GM23338 (cell line): Measurements from ENCODE around the gene TOM1L2.
"Not testable (repeated sequence)": the region's sequence is repeated elsewhere in the genome, so short reads cannot be mapped to it uniquely, and the experiment has no call there.

ENCODE experiments used
- CTCF ChIP-seq, 2 experiments: fragments of 200-600 bp in 1 of 2; sonication (generic) in 1 of 2; conservative IDR thresholded peaks; 2 replicates each; pipeline versions ENCODE4 v1.5.1 to v1.6.1; 2016 to 2017; ENCODE audit warnings: antibody characterized with exemption in 2 of 2, low read depth in 2 of 2, mild to moderate bottlenecking in 2 of 2, moderate library complexity in 1 of 2
- POLR2AphosphoS5 ChIP-seq: IDR thresholded peaks from 2 replicates; pipeline ENCODE4 v1.6.1; 2016; ENCODE audit warnings: antibody characterized with exemption, low read depth

- TF ChIP-seq POLR2AphosphoS5; CTCF (conservative IDR thresholded peaks at IDR 0.05; ENCODE audit: low read depth in 2 of 2): not testable (repeated sequence)
Observed at GRCh38 chr17:17955790-17956341, 16.3 kb downstream of the TOM1L2 start.
